HG02938 (cell line): ENCODE data around the gene GPR155.

Experiments
- ATAC-seq: cut with Tn5 transposase; IDR thresholded peaks from one replicate; pipeline ENCODE4 v1.9.1; 2021; ENCODE audit warnings: mild to moderate bottlenecking, moderate library complexity; ENCODE audit not compliant: unreplicated experiment

GPR155 gene, protein sequence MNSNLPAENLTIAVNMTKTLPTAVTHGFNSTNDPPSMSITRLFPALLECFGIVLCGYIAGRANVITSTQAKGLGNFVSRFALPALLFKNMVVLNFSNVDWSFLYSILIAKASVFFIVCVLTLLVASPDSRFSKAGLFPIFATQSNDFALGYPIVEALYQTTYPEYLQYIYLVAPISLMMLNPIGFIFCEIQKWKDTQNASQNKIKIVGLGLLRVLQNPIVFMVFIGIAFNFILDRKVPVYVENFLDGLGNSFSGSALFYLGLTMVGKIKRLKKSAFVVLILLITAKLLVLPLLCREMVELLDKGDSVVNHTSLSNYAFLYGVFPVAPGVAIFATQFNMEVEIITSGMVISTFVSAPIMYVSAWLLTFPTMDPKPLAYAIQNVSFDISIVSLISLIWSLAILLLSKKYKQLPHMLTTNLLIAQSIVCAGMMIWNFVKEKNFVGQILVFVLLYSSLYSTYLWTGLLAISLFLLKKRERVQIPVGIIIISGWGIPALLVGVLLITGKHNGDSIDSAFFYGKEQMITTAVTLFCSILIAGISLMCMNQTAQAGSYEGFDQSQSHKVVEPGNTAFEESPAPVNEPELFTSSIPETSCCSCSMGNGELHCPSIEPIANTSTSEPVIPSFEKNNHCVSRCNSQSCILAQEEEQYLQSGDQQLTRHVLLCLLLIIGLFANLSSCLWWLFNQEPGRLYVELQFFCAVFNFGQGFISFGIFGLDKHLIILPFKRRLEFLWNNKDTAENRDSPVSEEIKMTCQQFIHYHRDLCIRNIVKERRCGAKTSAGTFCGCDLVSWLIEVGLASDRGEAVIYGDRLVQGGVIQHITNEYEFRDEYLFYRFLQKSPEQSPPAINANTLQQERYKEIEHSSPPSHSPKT

DNA sequence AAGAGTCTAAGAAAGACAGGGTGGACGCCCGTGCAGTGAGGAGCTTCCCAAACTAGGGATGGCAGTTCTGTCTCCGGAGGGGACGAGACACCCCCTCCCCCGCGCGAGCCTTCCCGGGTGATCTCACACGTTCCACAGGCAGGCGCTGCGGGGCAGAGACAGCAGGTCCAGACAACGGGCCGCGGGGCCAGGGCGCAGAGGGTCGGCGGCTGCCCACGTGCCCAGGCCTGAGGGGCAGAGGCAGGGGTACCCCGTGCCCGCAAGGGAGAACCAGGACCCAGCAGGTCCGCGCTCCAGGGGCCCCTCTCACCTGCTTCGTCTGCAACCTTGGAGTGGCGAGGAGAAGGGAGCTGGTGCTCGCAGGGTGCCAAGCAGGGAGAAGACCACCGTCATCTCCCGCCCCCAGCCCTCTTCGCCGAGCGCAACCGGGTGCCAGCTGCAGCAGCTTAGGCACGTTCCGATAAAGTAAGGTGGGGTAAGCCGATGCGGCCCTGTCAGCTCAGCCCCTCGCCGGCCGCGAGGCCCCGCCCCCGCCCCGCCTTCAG lies at the start of gene GPR155:
TSS of gene GPR155 (minus strand) at position 467 of the 545 bp plus-strand sequence. CDS start 5,073 bp downstream, outside the sequence.
- peak; percentile 47 for ATAC-seq

DNA sequence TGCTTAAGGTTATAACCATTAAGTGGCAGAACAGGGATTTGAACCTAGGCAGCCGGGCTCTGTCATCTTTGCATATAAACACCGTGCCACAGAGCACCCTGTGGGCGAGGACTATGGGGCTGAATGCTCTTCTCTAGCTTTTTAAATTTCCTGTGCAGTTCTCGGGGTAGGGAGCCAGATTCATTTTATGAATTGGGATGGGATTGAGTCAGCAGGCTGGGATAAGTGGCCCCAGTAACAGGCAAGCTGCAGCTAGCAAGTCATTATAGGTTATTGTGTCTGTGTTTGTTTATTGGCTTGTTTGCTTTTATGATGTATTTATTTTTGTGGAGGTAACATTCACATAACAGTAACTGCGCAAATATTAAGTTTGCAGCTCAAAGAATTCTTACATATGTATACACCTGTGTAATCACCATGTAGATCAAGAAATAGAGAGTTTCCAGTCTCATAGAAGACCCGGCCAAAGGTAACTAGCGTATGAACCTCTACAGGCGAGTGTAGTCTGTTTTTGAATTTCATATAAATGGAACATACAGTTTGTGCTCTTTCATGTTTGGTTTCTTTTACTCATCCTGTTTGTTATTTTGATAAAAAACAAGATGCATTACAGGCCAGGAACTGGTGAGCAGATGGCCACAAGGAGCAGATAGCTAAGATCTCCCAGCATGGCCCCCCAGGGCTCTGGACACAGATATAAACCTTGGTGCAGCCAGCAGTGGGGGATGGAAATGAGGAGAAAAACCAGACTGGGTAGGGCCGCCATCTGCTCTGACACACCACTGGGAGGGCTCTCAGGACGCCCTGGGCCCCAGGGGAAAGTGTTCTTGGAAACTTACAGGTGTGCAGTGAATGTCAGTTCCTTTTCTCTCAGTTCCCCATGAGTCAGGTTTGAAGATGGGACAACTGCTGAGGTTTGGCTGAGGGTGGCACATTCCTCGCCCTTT lies 49.2 kb upstream of the GPR155 start:
- ATAC-seq, result no peak

DNA sequence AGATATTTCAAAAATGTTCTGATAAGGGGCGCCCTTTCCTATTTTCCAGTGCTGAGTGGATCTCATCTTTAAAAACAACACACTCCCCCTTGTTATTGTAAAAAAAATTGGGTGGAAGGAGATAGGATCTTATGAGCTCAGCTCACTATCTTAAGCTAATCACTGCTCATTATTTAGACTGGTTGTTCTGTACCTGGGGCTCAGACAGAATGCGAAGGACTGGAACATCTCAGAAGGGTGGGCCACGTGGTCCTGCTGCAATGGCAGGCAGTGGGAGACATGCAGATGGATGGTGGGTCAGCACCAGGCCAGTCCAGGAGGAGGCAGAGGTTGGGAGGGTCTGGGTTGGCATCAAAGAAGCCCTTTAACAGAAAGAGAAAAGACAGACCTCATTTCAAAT lies 48.3 kb upstream of the GPR155 start:
- ATAC-seq, result no peak

- no peak for ATAC-seq
Measured at GRCh38 chr2:174529916-174530315, 43.1 kb upstream of the GPR155 start.

- ATAC-seq, result no peak
Measured at GRCh38 chr2:174527959-174528358, 41.1 kb upstream of the GPR155 start.

DNA sequence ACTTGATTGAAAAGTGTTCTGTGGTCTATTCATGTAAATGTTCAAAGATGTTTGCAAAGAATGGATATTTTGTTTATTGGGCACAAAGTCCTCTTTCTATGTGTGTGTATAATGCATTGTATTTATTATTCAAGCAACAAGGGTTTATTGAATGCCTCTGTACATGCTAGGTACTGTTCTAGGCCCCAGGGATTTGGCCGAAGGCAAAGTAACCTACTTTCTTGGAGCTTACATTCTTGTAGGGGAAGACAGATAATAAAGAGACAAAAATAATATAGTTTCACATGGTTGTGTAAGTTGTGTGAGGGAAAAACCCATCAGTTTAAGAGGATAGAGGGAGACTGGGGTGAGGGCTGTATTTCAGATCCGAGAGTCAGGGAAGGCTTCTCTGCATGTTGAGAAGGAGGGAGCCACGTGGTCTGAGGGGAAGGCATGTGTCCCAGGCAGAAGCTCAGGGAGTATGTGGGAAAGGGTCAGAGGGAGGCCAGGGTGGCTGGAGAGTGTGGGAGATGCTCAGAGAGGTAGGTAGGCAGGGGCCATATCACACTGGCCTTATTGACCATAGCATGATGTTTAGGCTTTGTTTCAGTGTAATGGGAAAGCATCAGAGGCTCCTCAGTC lies 40.4 kb upstream of the GPR155 start:
- no peak for ATAC-seq

DNA sequence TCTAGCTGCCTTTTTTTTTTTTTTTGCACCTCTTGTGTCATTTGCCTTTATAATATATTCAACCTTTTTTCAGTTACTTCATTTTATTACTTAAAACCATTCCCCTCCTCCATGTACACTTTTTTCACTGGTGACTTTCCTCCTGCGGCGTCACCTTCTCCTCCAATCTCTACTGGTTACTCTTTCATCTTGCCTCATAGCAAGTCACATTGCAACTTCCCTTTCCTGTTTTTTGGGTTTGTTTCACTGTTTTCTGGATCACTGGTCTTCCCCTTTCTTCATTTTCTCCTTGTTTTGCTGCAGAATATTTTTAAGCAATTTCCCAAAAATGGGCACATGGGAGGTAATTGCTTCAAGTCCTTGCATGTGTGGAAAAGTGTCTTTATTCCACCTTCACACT lies 37.7 kb upstream of the GPR155 start:
- no peak for ATAC-seq

- no peak for ATAC-seq
Measured at GRCh38 chr2:174522553-174522952, 35.7 kb upstream of the GPR155 start.

DNA sequence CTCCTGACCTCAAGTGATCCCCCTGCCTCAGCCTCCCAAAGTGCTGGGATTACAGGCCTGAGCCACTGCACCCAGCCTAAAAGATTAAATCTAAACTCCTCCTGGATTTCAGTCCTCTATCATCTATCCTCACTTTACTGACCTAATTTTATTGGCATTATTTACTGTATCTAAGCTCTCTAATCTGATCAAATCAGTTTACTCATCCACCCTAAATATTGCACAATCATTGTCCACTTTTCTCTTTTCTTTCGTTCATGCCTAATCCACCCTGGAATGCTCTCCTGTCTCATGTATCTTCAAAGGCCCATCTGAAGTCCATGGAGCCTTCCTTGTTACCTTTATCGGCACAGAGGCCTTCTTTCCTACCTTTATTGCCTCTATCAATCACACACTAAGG lies 31.6 kb upstream of the GPR155 start:
- no peak for ATAC-seq

GRCh38 chr2:174516501-174517378 lies 29.9 kb upstream of the GPR155 start:
- no peak for ATAC-seq

GRCh38 chr2:174512345-174512744 lies 25.5 kb upstream of the GPR155 start:
- ATAC-seq, result no peak

DNA sequence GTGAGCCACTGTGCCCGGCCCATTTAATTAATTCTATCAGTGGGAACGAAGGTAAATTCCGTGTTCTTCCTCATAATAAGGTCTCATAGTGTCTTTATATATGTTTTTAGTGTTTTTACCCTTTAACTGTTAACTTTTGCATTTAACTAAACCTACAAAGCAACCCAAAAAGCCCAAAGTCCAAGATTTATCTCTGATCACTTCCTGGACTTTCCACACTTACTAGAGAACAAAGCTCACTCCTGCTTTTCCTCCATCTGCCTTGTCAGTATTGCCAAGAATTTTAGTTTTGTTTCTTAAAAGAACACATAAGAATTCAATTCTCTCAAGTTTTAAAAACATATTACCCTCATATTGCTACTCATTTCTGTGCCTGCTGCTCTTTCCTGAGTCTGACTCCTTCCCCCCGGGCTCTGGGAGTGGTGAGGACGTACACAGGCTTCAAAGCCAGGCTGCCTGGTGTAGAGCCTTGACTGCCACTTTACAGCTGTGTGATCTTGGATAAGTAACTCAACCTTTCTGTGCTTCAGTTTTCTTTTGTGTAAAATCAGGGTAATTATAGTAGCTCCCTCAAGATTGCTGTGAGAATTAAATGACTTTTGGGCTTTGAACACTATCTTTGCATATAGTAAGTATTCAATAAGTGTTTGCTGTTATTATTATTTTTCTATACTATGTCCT lies 24.9 kb upstream of the GPR155 start:
- no peak for ATAC-seq

DNA sequence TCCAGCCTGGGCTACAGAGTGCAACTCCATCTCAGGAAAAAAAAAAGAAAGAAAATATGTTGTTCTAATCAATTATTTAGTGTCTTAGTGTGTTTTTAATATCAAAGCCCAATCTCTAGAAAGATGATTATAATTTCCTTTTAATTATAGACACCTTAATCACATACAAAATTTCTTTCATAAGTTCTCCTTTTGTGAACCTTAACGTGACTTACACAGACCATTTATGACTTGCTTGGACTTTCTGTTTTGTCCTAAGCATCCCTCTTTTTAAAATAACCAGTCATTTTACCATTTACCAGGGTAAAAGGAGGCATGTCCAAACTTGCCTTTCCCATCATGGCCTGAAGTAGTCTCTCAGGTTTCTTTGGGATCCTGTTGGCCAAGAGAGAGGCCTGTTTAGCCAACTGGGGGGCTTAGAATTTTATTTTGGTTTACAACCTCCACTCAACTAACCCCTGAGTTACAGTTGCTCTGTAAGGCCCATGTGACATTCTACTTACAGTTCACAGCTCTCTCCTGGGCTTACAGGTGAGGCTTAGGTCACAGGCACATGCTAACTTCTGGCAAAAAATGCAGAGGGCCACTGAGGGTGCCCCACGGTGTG lies 23.9 kb upstream of the GPR155 start:
- no peak for ATAC-seq

GRCh38 chr2:174503161-174503809 lies 16.5 kb upstream of the GPR155 start:
- no peak for ATAC-seq

DNA sequence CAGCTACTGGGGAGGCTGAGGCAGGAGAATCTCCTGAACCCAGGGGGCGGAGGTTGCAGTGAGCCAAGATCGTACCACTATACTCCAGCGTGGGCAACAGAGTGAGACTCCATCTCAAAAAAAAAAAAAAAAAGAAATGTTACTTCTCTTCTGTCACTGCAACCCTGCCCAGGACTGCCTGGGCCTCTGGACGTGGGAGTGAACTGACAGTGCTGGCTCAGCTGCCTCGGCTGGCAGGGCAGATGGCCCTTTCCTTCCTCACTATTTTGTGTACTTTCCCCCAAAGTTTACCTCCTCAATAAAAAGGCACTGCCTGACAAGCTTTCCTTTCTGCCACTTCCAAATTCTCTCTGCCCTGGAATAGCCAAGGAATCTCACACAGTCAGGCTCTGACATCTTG lies 12.5 kb upstream of the GPR155 start:
- no peak for ATAC-seq

GRCh38 chr2:174495365-174496012 lies 8.7 kb upstream of the GPR155 start:
- ATAC-seq, result no peak
